GM18861 (cell line): Measurements from ENCODE around the gene KRTAP5-3.

Experiments used
- ATAC-seq: cut with Tn5 transposase; IDR thresholded peaks from one replicate; pipeline ENCODE4 v1.9.1; 2021; ENCODE audit not compliant: unreplicated experiment

The KRTAP5-3 gene

DNA sequence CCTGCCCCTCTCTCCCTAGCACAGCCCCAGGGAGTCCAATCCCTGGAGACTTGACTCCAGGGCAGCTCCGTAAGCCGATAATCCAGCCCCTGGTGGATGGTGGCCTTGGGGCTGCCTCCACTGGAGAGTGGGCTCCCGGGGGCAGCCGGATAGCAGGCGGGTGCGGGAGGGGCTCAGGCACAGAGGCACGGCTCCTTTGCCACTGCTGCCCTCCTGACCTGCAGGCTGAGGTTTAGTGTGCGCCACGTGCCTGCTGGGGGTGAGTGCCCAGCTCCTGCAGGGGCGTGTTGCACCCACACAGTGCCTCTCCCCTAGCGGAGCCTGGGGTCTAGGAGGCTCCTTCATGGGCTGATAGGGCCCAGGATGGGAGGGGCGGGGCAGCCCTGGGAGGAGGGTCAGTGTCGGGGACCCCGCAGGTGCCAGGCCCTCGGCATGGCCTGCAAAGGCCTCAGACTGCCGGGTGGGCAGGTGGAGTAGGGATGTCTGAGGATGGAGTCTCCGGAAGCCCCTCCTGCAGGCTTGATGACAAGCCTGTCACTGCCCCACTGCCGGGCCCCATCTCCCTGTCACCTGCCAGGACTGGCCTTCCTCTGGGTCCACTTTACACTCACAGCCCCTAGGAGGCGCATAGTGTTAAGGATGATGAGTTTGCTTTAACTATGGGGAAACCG is 41.7 kb downstream of the KRTAP5-3 start:
- no peak for ATAC-seq

DNA sequence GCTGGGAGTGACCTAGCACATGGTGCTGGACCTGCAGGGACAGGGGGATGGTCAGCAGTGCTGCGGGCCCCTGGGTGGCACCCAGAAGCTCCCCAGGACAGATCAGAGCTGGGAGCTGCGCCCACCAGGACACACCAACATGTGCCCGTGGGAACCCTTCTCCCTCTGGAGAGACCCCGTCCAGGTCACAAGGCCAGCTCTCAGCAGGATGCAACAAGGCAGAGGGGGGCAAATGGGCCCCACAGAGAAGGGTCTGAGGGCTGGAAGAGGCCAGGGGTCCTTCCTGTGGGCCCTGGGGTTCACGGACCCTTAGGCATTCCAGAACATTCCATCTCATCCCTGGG is 42.4 kb downstream of the KRTAP5-3 start:
- no peak for ATAC-seq

DNA sequence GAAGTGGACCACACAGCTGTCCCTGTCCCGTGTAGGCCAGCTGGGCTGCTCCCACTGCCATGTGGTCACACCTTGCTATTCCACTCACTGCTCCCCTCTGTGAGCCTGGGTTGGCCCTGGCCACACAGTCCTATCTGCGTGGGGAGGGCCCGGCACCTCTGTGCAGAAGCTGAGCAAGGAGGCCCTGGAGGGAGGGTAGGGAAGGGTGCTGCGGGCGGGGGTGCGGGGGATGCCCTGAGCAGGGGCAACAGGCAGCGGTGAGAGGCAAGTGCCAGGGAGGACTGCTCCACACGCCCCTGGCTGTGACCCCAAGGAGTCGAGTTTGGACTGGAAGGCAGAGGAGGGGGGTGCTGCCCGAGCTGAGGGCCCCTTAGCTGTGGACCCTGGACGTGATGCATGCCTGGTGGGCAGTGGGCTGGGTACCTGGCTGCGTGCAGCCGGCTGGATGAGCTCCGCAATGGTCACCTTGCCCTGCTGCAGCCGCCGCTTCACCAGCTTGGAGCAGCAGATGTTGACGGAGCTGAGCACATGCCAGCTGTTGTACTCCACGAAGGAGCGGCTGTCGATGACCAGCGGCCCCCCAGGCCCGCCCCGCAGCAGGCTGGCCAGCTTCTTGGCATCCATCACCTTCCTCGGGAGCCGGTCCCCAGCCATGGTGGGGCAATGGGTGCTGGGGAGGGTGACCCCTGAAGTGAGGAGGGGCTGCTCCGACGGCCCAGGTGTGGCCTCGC is 42.9 kb downstream of the KRTAP5-3 start:
- no peak for ATAC-seq

DNA sequence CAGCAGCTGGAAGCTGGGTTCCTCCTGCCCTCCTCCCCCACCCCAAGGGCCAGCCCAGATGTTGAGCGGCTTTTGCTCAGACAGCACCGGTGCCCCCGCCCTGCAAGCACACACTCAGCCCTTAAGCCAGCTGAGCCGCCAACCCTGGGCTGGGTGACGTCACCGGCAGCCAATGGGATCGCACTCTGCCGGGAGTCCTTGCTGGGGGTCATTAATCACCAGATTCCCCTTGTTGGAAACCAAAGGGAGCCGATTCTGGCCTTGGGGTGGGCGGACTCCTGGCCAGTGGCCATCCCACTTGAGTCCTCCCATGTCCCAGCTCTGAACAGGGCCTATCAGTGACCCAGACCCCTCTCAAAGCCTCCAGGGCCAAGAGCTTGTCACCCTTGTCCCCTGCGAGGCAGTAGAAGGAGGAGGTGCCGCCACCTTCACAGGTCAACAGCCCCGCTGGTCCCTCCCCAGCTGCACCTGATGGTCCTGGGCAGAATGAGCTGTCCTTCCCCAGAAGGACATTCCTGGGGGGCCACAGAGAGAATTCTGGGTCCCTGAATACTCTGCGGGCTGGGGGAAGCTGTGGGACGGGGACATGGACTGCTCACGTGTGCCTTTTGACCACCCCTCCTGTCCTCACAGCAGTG is 43.6 kb downstream of the KRTAP5-3 start:
- no peak for ATAC-seq

DNA sequence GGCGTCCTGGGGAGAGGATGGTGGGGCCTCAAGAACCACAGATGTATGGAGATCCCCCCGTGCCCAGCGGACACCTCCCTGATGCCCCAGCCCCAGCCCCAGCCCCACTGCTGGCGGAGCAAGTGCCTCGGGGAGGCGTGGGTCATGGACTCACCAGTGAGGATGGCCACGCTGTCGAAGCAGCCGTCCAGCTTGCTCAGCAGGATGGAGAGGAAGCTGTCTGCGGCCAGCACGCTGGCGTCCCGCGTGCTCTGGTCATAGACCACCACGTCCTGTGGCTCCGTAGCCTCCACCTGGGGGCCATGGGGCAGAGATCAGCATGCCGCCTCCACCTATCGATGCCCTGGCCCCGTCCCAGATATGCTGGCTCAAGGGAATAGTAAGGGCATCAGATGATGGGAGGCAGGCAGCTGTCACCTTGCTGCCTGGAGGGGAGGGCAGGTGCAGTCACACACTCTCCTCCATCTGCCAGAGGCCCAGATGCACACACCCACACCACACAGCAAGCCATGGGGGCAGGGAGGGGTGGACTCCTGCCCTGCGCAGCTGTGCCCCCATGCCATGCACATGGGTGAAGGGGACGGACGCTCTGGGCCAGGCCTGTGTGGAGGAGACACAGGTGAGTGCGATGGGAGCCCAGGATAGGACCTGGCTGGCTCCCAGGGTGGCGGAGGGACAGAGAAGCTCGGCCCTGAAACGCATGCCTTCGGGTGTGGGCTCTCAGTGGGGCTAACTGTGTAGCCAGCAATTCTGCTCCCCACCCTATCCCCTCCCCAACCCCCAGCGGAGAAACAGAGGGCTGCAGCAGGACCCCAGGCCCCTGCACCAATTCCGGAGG is 44.3 kb downstream of the KRTAP5-3 start:
- ATAC-seq = no peak

DNA sequence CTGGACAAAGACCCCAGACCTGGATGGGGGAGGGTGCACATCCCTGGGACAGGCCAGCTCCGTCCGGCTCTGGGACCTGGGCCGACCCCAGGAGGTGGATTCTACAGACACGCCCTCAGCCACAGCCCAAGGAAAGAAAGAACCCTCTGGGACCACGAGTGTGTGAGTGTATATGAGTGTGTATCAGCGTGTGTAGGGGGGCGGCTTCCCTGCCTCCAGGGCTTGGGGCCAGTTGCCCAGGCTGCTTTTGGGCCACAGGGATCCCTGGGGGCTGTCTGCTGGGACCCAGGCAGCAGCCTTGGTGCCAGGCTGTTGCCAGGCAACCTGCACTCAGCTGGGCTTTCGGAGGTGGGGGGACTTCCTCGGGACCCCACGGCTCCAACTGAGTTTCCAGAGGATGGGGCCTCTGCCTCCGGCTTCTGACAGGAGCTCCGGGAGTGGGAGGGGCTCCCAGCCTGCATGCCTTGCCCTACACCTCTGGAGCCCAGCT is 45.1 kb downstream of the KRTAP5-3 start:
- no peak for ATAC-seq

DNA sequence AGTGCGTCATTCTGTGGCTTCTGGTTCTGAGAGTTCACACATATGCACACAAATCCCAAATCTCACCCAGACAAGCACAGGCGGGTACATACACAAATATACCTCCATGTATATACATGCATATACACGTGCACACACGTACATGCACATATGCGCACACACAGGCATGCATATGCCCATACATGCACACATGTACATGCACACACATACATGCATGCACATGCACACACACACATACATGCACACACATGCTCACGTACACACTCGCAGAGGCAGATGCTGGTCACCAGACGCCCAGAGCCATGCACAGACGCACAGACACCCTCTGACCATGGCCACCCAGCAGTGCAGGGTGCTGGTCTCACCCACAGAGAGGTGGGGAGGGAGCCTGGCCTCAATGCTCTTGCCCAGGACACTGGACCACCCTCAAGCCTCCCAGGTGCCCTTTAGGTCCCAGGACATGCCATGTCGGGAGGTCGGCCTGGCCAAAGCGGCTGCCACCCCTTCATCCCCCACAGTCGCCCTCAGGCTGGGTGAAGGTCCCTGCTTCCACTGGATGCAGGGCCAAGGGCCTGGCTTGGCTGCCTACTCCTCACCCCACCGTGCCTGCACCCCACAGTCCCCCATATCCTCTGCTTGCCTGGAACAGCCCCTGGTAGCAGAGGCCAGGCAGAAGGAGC is 45.7 kb downstream of the KRTAP5-3 start:
- no peak for ATAC-seq

DNA sequence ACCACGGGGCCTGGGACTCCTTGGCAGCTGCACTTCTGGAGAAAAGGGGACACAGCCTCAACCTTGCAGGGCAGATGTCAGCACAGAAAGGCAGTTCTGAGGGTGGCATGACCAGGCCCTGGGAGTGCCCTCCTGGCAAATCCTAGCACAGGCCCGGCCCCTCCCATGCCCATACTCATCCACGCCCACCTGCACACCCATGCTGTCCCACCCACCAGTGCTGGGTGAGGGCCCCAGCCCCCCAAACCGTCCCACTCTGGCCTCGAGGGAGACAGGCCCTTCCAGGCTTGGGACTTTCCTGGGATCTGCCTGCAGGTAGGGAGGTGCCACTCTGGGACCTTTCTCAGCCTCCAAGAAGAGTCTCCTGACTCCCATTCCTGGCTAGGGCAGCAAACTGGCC is 46.3 kb downstream of the KRTAP5-3 start:
- ATAC-seq = no peak

DNA sequence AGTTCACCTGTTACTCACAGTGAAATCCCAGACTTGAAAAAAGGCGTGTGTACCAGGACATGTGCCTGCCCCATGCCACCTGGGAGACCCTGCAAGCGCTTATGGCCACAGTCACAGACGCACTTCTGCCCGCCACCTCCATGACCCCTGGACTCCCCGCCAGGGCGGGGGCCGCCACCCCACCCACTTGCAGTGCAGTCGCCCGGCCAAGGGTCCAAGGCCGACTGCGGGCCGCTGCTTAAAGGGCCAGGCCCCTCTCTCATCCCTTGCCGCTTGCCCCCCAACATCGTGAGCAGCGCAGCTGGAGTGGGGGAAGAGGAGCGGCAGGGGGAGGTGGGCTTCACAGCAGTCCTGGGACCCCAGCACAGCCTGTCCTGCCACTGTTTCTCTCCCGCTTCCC is 47.0 kb downstream of the KRTAP5-3 start:
- ATAC-seq = no peak

DNA sequence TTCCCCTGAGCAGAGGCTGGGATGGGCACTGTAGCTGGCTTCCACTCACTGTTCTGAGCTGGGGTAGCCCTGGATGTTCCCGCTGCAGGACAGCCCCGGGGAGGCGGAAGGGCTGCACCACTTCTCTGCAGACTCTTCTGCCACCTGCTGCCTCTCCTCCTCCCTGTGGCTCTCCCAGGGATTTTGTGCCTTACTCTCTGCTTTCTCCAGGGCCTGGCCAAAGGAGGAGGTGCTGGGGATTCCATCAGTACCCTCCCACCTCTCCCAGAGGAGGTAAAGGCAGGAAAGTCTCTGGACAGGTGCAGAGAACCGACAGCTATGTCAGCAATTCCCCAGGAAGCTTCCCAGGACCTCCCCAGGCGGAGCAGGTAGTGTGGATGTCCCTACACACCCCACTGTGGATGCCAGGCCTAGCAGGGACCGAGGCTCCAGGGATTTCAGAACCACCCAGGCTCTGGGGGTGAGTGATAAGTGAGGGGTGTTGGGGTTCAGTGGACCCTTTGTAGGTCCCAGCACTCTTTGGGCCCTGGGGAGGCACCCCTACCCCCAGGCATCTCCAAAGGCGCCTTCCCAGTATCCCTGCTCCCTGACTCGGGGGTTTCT is 47.5 kb downstream of the KRTAP5-3 start:
- ATAC-seq = no peak

DNA sequence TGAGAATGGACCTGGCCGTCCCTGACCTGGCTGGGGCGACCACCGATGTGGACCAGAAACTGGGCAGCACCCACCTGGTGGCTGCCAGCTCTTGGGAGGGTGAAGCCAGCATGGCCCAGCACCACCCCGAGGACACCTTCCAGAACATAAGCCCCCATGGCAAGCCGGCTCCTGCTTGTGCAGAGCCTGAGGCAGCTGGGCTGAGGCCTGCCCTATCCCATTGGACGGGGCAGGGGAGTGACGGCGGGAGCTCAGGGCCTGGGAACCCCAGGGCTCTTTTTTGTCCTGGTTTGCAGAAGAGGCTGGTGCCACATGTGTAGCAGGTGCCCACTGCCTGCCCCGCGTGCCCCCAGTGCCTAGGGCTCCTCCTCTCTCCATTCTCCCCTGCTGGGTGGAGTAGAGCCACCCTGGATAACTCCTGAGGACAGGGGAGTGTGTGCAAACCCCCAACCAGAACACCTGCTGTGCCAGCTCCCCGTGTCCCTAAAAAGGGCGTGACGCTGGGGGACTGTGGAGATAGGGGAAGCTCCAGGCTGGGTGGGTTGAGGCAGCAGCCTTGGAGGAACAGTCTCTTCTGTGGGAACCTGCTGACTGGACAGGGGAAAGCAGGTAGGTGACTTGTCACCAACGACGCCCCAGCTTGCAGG is 48.1 kb downstream of the KRTAP5-3 start:
- ATAC-seq = no peak

DNA sequence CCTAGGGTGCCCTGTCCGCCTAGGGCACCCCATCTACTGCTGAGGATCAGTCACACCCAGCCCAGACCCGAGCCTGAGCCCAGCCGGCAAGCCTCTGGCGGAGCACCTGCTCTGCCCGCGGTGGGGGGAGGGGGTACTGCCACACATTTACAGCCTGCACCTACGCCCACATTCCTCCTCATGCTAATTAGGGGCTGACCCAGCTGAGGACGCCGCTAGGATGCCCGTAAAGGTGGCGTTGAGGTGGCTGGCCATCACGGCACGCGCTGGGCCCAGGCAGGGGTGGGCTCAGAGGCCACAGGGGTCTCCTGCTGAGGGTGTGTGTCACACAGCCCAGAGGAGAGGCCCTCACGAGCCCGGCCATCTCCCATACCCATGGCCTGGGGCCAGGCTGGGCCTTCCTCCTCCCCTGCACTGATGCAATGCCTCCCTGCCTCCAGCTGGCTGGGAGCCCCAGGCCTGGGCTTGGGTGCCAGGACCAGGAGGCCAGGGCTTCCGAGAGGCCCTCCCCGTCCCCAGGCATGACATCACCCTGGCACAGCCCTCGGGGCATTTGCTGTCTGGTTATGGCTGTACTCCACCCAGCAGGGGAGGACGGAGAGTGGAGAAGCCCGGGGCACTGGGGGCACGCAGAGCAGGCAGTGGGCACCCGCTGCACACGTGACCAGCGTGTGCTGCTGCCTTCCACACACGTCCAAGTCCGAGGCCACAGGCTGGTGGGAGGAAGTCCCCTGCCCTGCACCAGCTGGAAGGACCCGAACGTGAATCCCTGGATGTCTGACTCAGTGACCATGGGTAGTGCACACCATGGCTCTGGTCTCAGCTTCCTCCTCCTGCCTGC is 48.9 kb downstream of the KRTAP5-3 start:
- ATAC-seq = no peak

DNA sequence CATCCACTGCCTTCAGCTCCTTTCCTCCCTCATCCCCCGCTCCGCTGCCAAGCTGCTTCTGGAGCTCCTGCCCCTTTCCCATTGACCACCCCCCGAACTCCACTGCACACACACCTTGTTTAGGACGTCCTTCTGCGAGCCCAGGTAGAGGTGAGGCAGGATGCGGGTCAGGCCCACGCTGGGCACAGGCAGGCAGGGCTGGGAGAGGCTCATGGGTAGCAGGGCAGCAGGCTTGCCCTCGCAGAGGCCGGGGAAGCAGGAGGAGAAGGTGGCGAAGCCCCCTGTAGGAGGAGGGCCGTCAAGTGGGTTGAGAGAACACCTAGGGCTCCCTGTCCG is 49.5 kb downstream of the KRTAP5-3 start:
- no peak for ATAC-seq

DNA sequence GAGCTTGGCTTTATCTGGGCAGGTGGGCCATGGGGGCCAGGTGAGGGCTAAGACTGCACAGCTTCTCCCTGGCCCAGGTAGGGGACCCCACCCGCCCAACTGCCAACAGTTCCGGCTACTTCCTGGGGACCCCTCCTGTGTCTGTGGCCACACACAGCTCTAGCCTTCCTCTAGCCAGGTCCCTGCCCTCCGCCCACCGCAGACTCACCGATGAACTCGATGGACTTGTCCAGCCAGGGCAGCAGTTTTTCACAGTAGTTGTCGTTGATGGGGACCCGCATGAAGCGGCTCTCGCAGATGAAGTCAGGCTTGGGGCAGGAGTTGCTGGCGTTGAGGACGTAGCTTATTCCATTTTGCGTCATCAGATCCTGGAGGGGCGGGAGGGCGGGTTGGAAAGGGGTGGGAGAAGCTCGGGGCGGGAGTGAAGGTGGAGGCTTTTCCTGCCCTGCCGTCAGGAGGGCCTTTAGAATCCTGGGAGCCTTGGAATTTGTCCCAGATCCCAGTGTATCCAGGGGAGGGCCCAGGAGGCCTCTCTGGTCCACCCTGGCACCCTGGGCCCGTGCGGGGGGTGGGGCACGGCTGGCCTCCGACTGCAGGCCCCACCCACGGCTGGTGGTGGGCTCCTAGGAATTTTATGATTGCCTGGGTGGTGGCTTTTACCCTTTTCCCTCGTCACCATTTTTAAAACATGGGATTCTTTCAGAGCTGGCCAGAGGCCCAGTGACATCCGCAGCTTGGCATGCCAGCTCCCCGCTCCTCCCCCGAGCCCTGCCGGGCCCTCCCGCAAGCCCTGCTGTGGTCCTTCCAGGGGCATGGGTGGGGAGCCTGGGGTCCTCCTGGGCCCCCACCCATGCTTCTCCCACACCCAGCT is 50.1 kb downstream of the KRTAP5-3 start:
- ATAC-seq = no peak
